Fibroblast of skin of abdomen (primary cell): ENCODE data around the gene IL11.

Experiments used
- DNase-seq: peaks from one replicate; pipeline ENCODE4 v3.0.0-alpha.2; 2013

The IL11 gene

DNA sequence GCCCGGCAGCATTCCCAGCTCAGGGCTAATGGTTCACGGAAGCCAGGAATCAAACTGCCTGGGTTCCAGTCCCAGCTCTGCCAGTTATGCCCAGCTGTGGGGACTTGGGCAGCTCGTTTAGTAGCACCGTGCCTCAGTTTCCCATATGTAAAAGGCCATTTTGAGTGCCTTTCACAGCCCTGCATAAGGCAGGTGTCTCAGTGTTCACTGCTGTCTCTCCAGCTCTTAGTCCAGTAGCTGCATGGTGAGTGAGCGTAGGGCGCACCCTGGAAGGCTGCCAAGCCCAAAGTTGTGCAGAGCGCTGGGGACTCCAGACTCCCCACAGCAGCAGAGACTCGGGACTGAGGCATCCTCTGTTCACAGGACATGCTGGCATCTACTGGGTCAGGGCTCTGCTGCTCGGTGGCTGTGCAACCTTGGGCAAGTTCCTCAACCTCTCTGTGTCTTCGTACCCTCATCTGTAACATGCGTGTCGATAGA, 21.0 kb upstream of the IL11 start:
- DNase-seq, result no peak

GRCh38 chr19:55390461-55390880, 20.2 kb upstream of the IL11 start:
- DNase-seq, result no peak

- no peak for DNase-seq
These were observed 19.4 kb upstream of the IL11 start for GRCh38 chr19:55389386-55390317.

- no peak for DNase-seq
These were observed 17.7 kb upstream of the IL11 start for GRCh38 chr19:55387736-55388497.

DNA sequence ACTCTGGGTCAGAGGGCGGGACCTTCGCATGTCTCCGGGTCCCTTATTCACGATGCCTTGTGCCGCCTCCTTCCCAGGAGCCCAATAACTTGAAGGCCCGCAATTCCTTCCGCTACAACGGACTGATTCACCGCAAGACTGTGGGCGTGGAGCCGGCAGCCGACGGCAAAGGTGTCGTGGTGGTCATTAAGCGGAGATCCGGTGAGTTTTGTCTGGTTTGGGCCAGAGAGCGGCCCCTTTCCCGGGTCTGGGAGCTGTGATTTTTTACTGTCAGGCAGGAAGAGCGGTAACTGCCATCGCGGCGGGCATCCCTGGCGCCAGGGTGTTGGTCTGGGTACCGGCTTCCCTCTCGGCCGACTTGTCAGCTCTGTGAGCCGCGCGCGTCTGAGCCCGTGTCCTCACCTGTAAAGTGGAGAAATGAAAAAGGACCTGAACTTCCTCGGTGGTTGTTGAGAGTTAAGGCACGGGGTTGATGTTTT, 16.3 kb upstream of the IL11 start:
- DNase-seq, result no peak

DNA sequence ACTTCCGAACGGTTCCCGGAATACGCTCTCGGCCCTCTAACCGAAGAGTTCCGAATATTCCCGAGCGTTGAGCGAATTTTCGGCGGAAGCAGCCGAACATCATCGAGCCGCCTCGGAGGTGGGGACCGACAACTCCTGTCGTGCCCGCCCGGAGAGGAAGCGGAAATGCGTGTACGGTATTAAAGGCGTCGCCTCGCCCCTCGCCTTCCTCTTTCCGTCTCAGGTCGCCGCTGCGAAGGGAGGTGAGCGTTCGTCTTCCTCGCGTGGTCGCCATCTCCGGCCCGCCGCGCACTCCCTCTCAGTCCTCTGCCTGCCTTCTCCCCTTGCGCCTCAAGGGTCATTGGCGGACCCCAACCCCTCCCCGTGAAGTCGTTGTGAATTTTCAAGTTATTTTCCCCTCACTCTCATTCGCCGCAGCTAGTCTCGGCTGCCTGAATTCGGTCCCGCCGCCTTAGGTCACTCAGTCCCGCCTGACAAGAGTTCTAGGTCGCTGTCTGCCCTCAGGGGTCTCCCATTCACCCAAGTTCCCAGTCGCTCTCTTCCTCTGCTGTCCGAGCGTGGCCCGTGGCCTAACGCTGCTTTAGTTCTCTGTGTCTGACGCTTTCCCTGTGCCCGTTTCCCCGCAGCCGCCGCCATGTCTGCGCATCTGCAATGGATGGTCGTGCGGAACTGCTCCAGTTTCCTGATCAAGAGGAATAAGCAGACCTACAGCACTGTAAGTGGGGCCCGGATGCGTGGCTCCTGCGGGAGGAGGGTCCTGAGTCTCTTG, 15.6 kb upstream of the IL11 start, which contains the start of gene RPL28:
Gene RPL28 (plus strand): TSS at position 209 of the 769 bp plus-strand sequence. CDS start 426 bp downstream, at position 635.
- DNase-seq, result peak; percentile 98

GRCh38 chr19:55384920-55385723, 14.9 kb upstream of the IL11 start:
- DNase-seq, result peak; percentile 95

DNA sequence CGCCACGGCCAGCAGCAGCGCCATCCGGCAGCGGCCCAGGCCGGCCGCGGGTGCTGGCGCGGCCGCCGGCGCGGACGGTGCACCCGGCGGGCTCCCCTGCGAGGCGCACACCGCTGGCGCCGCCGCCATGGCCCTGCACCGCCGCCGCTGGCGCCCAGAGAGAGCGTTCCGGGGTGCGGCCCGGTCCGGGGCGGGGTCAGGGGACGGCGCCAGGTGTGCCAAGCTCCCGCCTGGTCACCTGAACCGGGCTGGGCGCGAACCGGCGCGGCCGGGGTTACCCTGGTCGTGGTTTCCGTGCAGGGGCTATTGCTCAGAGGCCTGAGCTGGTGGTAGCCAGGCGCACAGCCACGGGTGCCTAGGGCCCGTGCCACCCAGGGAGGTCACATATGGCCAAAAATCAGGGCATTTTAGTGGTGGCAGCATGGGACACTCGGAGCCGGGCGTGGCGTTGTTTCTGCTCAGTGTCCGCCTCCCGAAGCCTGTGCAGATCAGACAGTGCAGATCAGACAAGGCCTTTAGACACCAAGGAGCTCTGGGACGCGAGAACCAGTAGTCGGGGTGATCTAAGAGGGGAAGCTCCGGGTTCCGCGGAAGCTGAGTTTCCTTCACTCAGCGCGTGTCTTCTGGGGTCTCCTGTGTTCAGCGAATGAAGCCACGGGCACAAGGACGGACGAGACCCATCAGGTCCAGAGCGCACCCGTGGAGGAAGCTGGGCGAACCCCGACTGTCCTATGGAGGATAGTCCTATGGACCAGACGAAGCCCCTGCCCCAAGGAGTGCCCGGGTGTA, 14.1 kb upstream of the IL11 start, which contains the start of gene TMEM238:
Gene TMEM238 (minus strand): TSS at position 162 of the 789 bp plus-strand sequence. CDS start 33 bp downstream, at position 129.
- no peak for DNase-seq

- DNase-seq, result peak; percentile 69
These were observed 13.2 kb upstream of the IL11 start for GRCh38 chr19:55383279-55384130.

- no peak for DNase-seq
These were observed 12.3 kb upstream of the IL11 start for GRCh38 chr19:55382522-55383054.

DNA sequence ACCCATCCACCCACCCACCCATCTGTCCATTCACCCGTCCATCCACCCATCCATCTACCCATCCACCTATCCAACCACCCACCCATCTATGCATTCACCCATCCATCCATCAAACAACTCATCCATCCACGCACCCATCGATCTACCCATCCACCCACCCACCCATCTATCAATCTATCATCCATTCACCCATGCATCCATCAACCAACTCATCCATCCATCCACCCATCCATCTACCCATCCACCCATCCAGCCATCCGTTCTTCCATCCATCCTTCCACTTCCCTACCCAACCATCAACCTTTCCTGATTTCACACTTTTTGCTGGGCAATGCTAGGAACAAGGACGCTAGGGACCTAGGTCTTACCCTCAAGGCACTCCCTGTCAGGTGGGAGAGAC, 11.8 kb upstream of the IL11 start:
- no peak for DNase-seq

DNA sequence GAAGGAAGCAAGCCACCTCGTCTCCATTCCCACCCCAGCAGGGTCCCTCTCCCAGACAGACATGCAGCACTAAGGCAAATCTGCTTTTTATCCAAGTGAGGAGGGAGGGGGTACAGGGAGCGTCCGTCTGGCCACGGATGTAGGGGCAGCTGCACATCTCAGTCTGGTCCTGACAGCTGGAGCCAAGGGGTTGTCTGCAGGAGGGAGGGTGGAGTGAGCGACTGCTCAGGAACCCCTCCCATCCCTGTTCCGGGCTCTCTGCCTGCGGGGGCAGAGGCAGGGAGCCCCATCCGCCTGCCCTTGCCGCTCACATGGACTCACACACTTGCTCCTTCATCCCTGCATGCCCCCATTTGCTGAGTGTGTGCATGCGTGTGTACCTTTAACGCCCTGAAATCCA, 8.9 kb upstream of the IL11 start:
- no peak for DNase-seq

DNA sequence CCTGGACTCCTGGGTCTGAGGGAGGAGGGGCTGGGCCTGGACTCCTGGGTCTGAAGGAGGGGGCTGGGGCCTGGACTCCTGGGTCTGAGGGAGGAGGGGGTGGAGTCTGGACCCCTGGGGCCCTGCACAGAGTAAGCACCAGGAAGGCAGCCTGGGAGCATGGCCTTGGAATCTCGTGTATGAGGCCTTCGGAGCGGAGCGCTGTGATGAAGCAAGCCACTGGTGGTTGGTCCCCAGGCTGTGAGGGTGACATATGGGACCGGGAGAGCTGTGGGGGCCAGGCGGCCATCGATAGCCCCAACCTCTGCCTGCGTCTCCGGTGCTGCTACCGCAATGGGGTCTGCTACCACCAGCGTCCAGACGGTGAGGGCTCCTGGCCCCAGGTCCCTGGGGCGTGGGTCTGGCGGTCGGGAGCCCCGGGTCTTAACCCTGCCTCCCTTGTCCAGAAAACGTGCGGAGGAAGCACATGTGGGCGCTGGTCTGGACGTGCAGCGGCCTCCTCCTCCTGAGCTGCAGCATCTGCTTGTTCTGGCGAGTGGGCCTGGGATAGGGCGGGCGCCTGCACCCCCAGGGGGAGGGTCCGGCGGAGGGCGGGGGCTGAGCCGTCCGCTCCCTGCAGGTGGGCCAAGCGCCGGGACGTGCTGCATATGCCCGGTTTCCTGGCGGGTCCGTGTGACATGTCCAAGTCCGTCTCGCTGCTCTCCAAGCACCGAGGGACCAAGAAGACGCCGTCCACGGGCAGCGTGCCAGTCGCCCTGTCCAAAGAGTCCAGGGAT, 7.3 kb upstream of the IL11 start:
- no peak for DNase-seq

DNA sequence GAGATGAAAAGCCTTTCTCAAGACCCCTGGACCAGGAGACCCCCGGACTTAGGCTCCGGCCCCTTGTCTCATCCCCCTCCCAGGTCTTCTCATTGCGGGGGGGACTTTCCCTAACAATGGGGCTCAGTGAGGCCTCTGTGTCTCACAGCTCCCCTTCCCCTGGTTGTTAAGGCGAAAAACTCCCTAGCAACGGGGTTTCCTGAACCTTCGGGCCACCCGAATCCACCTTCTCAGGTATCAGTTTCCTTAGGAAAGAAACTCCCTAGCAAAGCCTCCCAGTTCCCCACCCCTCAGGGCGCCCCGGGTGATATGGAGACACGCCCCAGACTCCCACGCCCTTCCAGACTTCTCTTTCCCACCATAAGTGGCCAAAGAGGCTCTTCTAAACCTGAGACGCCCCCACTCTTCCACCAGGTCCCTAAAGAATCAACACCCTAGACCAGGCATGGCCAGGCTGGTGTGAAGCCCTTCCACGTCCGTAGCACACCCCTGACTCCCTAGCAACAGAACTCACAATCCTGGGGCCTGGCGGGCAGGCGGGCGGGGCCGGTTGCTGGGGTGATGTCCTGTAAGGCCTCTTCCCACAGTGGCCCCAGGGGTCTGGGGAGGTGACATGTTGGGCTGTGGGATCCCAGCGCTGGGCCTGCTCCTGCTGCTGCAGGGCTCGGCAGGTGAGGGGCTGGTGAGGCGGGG, 6.1 kb upstream of the IL11 start, which contains the start of gene TMEM190:
Gene TMEM190 (plus strand): TSS at position 586 of the 693 bp plus-strand sequence. CDS start 28 bp downstream, at position 614.
- DNase-seq, result no peak

DNA sequence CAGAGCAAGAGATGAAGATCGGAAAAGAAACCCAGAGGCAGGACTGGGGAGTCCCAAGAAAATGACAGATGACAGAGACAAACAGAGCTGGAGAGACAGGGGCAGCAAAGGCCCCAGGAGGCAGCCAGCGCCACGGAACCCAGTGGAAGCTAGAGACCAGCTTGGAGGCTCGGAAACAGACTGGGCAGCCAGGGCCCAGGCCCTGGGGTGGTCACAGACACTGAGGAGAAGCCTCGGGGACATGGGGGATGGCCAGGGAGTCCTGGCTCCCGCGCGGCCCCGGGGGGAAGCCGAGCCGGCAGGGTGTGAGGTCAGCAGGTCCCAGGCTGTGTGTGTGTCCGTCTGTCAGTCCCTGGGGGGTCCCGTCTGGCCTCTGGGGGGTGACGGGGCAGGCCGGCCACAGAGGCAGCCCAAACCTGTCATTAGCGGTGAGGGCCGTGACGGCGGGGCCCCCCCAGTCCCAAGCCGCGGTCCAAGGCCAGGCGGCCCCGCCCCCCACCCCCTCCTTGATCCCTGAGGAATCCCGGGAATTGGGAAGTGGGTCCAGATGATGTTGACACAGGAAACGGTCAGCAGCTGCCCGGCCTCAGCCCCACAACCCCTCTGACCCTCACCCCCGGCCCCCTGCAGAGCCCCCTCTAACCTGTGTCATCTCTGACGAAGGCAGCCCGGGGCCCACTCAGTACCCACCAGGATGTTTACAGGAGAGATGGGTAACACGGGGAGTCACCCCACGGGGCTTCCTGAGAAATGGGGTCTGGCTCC, 3.9 kb upstream of the IL11 start:
- peak; percentile 44 for DNase-seq

DNA sequence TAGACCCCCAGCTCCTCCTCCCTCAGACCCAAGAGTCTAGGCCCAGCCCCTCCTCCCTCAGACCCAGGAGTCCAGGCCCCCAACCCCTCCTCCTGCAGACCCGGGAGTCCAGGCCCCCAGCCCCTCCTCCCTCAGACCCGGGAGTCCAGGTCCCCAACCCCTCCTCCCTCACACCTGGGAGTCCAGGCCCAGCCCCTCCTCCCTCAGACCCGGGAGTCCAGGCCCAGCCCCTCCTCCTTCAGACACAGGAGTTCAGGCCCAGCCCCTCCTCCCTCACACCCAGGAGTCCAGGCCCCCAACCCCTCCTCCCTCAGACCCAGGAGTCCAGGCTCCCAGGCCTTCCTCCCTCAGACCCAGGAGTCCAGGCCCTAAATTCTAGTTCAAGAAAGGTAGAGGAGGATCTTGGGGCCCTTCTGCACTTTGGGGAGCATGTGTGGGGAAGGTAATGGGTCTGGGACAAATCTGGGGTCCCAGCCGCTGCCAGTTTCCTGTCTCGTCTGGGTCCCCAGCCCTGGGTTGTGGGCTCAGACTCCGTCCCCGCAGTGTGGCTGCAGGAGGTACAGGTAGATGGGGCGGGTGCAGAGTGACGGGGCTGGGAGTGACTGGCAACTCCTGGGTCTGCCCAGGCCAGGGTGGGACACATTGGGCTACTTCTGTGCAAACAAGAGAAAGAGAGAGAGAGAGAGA, 3.2 kb upstream of the IL11 start:
- peak; percentile 33 for DNase-seq
